AG10803 (cell line): ENCODE results near the gene GRB14.

ENCODE experiments used
- DNase-seq: peaks from one replicate; pipeline ENCODE4 v3.0.0; 2010; ENCODE audit warnings: low read depth
- H3K4me3 ChIP-seq: 2 replicates; pipeline ENCODE4 v1.5.1; 2011; ENCODE audit warnings: mild to moderate bottlenecking, low read length, control low read depth
- TF ChIP-seq, protein P1 (sequence below): conservative IDR thresholded peaks from 2 replicates; pipeline ENCODE4 v1.5.1; 2011; ENCODE audit warnings: mild to moderate bottlenecking, low read length, control low read depth, inconsistent platforms

Gene GRB14

DNA sequence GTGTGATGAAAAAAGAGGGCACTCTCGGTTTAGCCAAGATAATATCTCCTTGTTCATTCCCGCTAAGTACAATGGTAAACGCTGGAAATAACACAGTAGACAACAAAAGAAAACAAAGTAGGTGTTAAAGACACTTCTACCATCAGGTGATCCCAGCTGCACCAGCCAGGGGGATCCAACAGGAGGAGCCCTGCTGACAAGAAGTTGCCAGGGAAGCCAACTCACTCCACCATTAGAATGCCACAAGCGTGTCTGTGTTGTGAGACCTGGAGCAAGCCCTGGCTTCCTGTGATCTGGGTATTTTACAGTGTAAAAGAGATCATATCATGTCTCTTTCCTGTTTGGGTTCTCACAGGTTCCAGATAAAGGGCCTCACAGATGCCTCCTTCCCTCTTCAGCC, 117.0 kb downstream of the GRB14 start:
- no peak overlapping the region for H3K4me3 ChIP-seq
- DNase-seq, result peak; percentile 2
- TF ChIP-seq, protein P1, sequence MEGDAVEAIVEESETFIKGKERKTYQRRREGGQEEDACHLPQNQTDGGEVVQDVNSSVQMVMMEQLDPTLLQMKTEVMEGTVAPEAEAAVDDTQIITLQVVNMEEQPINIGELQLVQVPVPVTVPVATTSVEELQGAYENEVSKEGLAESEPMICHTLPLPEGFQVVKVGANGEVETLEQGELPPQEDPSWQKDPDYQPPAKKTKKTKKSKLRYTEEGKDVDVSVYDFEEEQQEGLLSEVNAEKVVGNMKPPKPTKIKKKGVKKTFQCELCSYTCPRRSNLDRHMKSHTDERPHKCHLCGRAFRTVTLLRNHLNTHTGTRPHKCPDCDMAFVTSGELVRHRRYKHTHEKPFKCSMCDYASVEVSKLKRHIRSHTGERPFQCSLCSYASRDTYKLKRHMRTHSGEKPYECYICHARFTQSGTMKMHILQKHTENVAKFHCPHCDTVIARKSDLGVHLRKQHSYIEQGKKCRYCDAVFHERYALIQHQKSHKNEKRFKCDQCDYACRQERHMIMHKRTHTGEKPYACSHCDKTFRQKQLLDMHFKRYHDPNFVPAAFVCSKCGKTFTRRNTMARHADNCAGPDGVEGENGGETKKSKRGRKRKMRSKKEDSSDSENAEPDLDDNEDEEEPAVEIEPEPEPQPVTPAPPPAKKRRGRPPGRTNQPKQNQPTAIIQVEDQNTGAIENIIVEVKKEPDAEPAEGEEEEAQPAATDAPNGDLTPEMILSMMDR, result peak; percentile 34

DNA sequence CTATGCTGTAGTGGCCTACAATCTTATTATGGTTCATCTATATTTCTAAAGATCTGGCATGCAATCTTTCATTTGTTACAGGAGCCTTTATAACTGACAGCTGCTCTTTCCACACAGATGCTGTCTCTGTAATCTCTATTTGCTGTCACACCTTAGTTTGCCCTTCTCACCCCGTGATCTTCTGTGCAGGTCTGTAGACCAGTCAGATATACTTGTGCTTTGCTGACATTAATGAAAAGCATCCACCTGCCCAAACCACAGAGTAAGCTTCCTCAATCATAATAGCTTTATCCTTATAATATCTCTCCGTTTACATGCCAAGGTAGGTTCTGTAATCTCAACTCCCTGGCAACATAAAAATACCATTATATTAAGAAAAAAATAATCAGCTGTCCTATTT, 122.4 kb downstream of the GRB14 start:
- no peak for DNase-seq
- TF ChIP-seq, protein P1, result no peak

DNA sequence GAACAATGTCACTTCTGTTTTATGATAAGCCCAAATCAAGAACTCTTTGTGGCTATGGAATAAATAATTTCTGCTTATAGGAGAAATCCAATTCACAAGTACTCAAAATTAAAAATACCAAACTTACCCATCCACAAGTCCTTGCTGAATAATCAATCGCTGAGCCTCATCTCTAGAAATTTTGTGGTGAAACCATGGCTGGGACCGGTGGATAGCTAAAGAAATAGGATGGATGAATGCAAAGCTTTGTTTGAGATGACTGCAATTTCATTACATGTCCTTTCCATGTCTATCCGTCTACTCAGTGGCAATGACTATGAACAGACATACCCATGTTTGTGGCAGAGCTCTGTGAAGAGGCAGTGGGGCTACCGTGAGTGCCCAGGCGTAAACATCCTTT, 124.4 kb downstream of the GRB14 start:
- TF ChIP-seq, protein P1, result no peak
- no peak for DNase-seq
- H3K4me3 ChIP-seq, result no peak overlapping the region

More for the DNA sequence above, 122.4 kb downstream of the GRB14 start:
- no peak overlapping the region for H3K4me3 ChIP-seq

DNA sequence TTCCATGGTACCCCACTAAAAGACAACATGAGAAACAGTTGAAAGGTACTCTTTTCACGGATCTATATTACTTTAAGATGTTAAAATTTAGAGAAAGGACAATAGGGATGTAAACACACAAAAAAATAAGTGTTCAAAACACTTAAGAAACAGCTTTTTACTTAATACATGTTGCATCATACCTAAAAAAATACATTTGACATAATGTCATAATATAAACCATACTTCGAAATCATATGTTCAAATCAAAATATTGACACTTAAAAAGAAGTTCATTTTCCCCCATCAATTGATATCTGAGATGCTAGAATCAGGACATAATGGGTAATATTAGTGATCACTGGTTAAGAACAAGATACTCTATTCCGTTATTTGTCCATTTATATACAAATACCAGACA, 124.9 kb downstream of the GRB14 start:
- TF ChIP-seq, protein P1, result no peak
- DNase-seq, result no peak
- H3K4me3 ChIP-seq, result no peak overlapping the region

DNA sequence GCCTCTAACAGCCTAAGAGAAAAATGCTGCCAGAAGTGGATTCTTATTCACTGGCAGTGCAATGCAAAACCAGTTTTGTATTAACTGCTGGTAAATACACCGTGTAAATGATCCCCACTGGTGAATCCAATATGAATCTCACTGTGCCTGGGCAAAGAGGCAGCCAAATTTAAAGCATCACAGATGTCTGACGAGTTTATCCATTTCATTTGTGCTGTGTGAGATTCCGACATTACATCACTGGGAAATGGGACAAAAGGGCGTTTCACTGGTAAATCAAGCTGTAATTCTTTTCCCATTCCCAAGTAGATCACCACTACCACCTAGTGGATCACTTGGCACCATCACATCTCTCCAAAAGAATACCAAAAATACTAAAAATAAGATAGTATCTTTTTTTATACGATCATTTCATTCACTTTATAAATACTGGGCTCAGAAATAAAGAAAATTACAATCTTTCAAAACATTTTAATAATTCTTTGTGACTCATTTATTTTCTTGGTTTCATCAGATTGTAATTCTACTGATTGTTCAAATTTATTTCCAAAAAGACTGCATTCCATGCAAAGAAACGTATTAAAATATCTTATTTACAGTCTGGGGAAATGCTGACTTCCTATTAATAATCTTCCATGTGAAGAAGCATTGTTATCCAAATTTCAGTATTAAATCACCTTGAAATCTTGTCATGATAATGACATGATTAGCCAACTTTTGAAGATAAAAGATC, 125.6 kb downstream of the GRB14 start:
- TF ChIP-seq, protein P1, result peak; percentile 75
- DNase-seq, result peak; percentile 65
- no peak overlapping the region for H3K4me3 ChIP-seq

DNA sequence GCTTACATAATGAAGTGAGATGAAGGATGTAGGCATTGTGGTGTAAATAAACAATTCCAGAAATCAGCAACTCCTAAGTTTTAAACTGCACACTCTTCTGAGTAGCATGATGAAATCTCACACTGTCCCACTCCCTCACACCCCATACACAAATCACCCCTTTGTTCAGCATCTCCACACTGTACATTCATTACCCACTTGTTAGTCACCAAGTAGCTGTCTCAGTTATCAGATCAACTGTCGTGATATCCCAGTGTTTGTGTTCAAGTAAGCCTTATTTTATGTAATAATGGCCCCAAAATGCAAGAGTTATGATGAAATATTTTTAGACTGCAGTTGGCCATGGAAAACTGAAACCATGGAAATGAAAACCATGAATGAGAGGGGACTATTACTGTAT, 135.7 kb downstream of the GRB14 start:
- no peak for DNase-seq
- TF ChIP-seq, protein P1, result no peak
- H3K4me3 ChIP-seq, result no peak overlapping the region

DNA sequence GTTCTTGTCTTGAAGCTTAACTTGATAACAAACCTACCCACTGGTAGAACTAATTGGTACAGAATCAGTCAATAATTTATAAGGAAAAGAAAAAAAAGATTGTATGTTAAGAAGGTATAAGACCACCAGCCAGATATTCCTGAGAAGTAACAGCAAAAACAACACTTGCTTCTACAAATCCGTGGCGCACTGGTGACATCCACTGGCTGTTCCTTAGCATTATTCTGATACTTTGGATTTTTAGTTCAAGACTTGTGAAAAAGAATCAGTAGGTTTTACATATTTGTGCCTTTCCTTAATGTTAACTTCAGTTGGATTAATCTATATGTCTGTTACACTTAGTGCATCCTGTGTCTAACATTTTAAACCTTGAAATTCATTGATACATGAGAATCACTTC, 141.8 kb downstream of the GRB14 start:
- H3K4me3 ChIP-seq, result no peak overlapping the region
- TF ChIP-seq, protein P1, result peak; percentile 53
- DNase-seq, result peak; percentile 12
